Esophagus (tissue), 2 donors: ENCODE data around the gene CEACAM1. TPM values are rescaled to one million over a fixed set of nuclear protein-coding genes. Genes with fewer than 3 reads are reported as not detected.
"Not testable (repeated sequence)": the region's sequence is repeated elsewhere in the genome, so short reads cannot be mapped to it uniquely, and the experiment has no call there.

Experiments used
- H3K27ac ChIP-seq, 2 donors: one replicate each; pipeline ENCODE4 v1.5.1; 2013; ENCODE audit warnings: low read depth in 2 of 2, mild to moderate bottlenecking in 2 of 2, inconsistent platforms in 1 of 2, low read length in 1 of 2, moderate library complexity in 1 of 2
- H3K27me3 ChIP-seq, 2 donors: one replicate each; pipeline ENCODE4 v1.6.1; 2013; ENCODE audit warnings: low read length in 2 of 2, control low read depth in 1 of 2, mild to moderate bottlenecking in 1 of 2; ENCODE audit not compliant: insufficient read depth in 2 of 2, control insufficient read depth in 1 of 2
- H3K36me3 ChIP-seq, 2 donors: one replicate each; pipeline ENCODE4 v1.6.1; 2013; ENCODE audit warnings: low read length in 1 of 2; ENCODE audit not compliant: control insufficient read depth in 2 of 2, insufficient read depth in 2 of 2
- H3K4me1 ChIP-seq, 2 donors: one replicate each; pipeline ENCODE4 v1.6.1; 2013; ENCODE audit warnings: low read length in 1 of 2; ENCODE audit not compliant: control insufficient read depth in 2 of 2, insufficient read depth in 2 of 2
- H3K4me3 ChIP-seq, 2 donors: one replicate each; pipeline ENCODE4 v1.5.1; 2013; ENCODE audit warnings: low read length in 2 of 2, mild to moderate bottlenecking in 2 of 2, low read depth in 1 of 2, moderate library complexity in 1 of 2
- H3K9me3 ChIP-seq, 2 donors: one replicate each; pipeline ENCODE4 v1.6.1; 2013; ENCODE audit warnings: mild to moderate bottlenecking in 2 of 2, low read depth in 1 of 2, low read length in 1 of 2, moderate library complexity in 1 of 2; ENCODE audit not compliant: control insufficient read depth in 2 of 2, insufficient read depth in 1 of 2
- WGBS, 2 donors: extraction: QIAGEN DNeasy Blood & Tissue Kit; methylation state at CpG; one replicate each; pipeline ENCODE4 v1.1.7; 2013; 5-methylcytosine and 5-hydroxymethylcytosine counted together
- polyA plus RNA-seq, 2 donors: library from polyadenylated mRNA; stranded (reverse); fragments of 200-250 nt; gene quantifications; one replicate each; pipeline ENCODE4 v1.2.3, GENCODE V29; 2013
- donor health status: healthy with polysubstance abuse.
- donor health status: Bipolar disorder and iron deficiency.

CEACAM1 gene
- polyA plus RNA-seq, 2 donors: 38.8 to 68.9 TPM

DNA sequence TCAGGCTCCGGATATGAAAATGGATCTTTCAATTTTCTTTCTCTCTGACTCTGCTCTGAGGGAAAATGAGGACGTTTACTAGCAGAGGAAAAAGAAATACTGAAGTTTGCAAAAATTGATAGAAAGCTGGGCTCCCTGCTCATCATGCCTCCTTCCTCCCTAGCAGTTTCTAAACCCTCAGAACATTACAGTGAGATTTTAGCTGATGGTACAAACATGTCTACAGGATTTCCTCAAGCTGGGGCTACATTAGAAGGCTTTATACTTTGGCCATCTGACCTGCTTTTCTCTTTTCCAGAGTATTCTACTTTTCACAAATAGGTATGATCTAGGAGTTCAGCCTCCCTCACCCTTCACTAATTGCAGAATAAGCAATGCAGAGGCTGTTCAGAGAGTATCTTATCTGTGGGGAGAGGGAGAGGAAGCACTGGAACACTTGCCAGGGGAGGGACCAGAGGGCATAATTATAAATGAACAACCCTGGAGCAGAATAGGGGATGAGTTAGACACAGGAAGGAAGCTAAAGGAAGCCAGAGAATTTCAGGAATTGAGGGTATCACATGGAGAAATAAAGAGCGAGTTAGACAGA, 30.0 kb downstream of the CEACAM1 start:
- no peaks in the 10 kb centered on the region for H3K4me1 ChIP-seq
- H3K4me3 ChIP-seq: no peak overlapping the region
- WGBS, 2 donors: 60 to 77% methylated on average over 3 of the region's 3 CpGs
- H3K27me3 ChIP-seq: no peaks in the 10 kb centered on the region
- no peak overlapping the region for H3K27ac ChIP-seq
- H3K9me3 ChIP-seq: no peaks in the 10 kb centered on the region
- H3K36me3 ChIP-seq: no peaks in the 10 kb centered on the region

DNA sequence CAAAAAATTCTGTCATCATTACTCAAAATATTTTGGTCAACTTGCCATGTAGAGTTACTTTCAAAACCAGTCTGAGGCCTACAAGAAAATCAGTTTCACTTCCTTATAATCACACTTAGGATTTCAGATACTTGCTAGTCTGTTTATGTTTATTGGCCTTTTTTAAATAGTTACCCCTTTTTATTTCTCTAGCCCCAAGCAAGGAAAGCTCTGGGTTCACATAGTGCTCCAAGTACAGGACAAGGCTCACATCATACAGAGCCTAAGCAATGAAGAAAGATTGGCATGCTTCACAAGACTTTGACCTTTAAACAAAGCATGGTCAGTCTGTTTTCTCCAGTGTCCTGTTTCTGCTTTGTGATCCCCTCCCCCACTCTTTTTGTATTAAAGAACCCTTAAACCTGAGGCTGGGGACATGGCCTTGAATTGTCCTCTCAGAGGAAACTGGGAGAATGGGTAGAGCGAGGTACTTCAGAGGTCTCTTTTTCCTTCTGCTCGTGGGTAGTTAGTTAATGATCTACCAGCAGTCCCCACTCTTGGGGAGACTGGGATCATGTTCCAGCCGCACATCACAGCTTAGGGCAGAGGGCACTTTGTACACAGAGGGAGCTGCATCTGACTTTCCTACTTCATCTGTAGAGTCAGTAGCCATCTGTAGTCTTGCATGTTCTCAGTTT, 30.7 kb downstream of the CEACAM1 start:
- no peaks in the 10 kb centered on the region for H3K27me3 ChIP-seq
- H3K27ac ChIP-seq: no peak overlapping the region
- H3K36me3 ChIP-seq: no peaks in the 10 kb centered on the region
- H3K4me1 ChIP-seq: no peaks in the 10 kb centered on the region
- H3K4me3 ChIP-seq: no peak overlapping the region
- H3K9me3 ChIP-seq: no peaks in the 10 kb centered on the region
- 58 to 80% methylated on average over 3 of the region's 3 CpGs for WGBS, 2 donors

DNA sequence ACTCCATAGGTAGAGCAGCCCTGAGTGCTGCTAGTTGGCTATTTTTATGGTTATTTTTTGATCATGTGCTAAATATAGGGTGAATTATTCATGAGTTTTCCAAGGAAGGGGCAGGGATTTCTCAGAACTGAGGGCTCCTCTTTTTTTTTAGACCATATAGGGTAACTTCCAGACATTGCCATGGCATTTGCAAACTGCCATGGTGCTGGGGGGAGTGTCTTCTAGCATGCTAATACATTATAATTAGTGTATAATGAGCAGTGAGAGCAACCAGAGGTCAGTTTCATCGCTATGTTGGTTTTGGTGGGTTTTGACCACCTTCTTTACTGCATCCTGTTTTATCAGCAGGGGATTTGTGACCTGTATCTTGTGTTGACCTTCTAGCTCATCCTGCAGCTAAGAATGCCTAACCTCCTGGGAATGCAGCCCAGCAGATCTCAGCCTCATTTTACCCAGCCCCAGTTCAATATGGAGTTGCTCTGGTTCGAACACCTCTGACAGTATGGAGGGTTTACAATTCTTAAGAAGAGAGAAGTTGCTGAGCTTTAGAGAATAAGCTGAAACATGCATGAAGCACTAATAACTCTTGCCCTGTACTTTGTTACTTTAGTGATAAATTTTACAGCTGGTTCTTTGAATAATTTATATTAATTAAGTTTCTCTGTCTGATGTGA, 31.7 kb downstream of the CEACAM1 start:
- H3K27me3 ChIP-seq: no peaks in the 10 kb centered on the region
- WGBS, 2 donors: 91 to 96% methylated on average over 2 of the region's 2 CpGs
- no peaks in the 10 kb centered on the region for H3K4me1 ChIP-seq
- no peaks in the 10 kb centered on the region for H3K9me3 ChIP-seq
- no peaks in the 10 kb centered on the region for H3K36me3 ChIP-seq
- no peak overlapping the region for H3K27ac ChIP-seq
- H3K4me3 ChIP-seq: no peak overlapping the region

DNA sequence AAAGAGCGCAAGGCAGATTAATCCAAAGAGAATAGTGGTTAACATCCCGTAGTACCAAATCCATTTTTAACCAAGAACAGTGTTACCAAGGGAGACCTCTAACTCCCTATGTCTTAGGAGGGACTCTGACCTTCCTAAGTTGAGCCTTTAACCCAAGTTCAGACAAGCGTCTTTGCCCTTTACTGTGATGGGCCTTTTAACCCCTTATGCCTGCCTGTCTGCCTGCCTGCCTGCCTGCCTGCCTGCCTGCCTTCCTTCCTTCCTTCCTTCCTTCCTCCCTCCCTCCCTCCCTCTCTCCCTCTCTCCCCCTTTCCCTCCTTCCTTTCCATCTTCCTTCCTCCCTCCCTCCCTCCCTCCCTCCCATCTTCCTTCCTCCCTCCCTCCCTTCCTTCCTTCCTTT, 32.6 kb downstream of the CEACAM1 start:
- no peaks in the 10 kb centered on the region for H3K4me1 ChIP-seq
- no peaks in the 10 kb centered on the region for H3K27me3 ChIP-seq
- no peaks in the 10 kb centered on the region for H3K36me3 ChIP-seq
- no peak overlapping the region for H3K4me3 ChIP-seq
- no peak overlapping the region for H3K27ac ChIP-seq
- WGBS, 2 donors: 76 to 79% methylated on average over 3 of the region's 3 CpGs
- H3K9me3 ChIP-seq: no peaks in the 10 kb centered on the region

- Histone ChIP-seq H3K27ac (no peak overlapping the region), H3K36me3 (no peaks in the 10 kb centered on the region), H3K9me3 (no peaks in the 10 kb centered on the region), H3K4me1 (no peaks in the 10 kb centered on the region), H3K4me3 (no peak overlapping the region), H3K27me3 (no peaks in the 10 kb centered on the region)
- WGBS, 2 donors: 80 to 81% methylated on average over 3 of the region's 3 CpGs
Measured at GRCh38 chr19:42494321-42494720, 34.0 kb downstream of the CEACAM1 start.

DNA sequence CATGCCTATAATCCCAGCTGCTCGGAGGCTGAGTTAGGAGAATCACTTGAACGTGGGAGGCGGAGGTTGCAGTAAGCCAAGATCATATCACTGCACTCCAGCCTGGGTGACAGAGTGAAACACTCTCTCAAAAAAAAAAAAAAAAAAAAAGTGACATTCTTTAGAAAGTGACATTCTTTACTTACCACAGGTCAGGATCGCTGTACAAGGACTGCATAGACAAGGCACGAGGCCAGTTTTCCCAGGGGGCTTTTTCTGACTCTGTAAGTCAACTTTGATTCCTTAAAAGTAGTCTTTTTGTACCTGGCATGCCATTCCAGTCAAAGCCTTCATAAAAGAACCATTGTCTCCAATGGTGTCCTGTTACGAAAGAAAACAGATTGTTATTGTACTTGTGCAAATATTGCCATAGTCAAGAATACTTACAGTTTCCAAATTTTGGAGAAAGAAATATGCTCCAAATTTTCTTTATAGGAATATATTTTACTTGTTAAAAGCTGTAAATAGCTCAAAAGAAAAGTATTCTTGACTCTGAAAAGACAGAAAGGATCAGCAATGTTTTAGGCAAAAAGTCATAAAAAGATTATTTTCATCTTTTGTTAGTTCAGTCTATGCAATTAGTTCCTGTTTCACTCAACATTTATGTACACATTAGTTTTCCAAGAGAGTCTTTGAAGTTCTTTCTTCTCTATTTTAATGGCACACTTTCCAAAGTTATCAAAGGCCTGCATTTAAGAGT, 39.3 kb downstream of the CEACAM1 start:
- WGBS, 2 donors: 71 to 75% methylated on average over 6 of the region's 6 CpGs
- no peaks in the 10 kb centered on the region for H3K9me3 ChIP-seq
- no peaks in the 10 kb centered on the region for H3K36me3 ChIP-seq
- H3K27me3 ChIP-seq: no peaks in the 10 kb centered on the region
- no peaks in the 10 kb centered on the region for H3K4me1 ChIP-seq
- H3K4me3 ChIP-seq: no peak overlapping the region
- no peak overlapping the region for H3K27ac ChIP-seq

DNA sequence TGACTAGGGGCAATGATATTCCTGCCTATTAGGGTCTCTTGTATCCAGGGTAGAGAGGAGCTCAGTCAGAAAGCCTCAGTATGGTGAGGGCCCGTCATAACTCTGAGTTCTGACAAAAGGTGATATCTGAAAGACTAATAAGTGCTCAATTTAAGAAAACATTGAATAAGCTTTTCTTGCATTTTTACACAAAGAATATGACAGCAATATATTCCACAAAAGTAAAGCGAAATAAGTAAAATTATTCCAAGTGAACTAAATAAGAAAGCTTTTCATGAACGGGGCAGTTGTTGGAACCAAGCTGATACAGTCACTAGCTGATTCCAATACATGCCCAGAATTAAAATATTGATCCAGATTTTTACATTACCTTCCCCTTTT, 40.5 kb downstream of the CEACAM1 start:
- Histone ChIP-seq H3K4me1 (no peaks in the 10 kb centered on the region), H3K4me3 (no peak overlapping the region), H3K27me3 (no peaks in the 10 kb centered on the region), H3K9me3 (no peaks in the 10 kb centered on the region), H3K36me3 (no peaks in the 10 kb centered on the region), H3K27ac (no peak overlapping the region)
- 94% methylated on average over 3 of the region's 3 CpGs for WGBS, 2 donors

GRCh38 chr19:42487032-42487797, 41.1 kb downstream of the CEACAM1 start:
- 84 to 85% methylated on average over 3 of the region's 3 CpGs for WGBS, 2 donors
- Histone ChIP-seq H3K36me3 (no peaks in the 10 kb centered on the region), H3K27me3 (no peaks in the 10 kb centered on the region), H3K4me1 (no peaks in the 10 kb centered on the region), H3K9me3 (no peaks in the 10 kb centered on the region), H3K4me3 (no peak overlapping the region), H3K27ac (no peak overlapping the region)

DNA sequence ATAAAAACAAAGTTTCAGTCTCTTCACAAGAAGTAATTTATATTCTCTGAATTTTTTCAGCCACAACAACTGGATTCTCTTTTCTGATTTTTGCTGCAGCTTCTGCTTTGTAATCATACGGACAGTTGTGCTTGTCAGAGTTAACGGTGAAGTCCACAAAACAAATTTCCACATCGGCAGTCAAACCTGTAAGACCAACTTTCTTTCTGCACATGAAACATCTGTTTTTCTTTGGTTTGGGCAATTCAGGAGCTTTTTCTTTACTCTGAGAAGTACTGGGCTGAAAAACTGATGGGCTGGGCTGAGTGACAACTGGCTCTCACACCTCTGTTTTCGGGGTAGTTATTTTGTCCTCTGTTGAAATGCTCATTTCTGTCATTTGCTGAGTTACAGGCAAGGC, 43.2 kb downstream of the CEACAM1 start:
- H3K27ac ChIP-seq, H3K4me1 ChIP-seq, H3K27me3 ChIP-seq, H3K9me3 ChIP-seq, H3K4me3 ChIP-seq, H3K36me3 ChIP-seq: not testable (repeated sequence)
- WGBS, 2 donors: 59 to 61% methylated on average over 4 of the region's 4 CpGs
